ENCODE results near the gene SOX1. TPM values are rescaled to one million over a fixed set of nuclear protein-coding genes. Genes with fewer than 3 reads are reported as not detected.

The SOX1 gene
- not detected in 5 replicates for total RNA-seq (2022; extraction: Qiagen RNA extraction)

GRCh38 chr13:112067116-112067741, at the start of gene SOX1:
Gene SOX1, plus strand, starts transcription at chr13:112067149. Its CDS starts 510 bp downstream, at chr13:112067659.

All from A549 treated with CORT108297 at 1 μM for 4 hours (cell line).